GM10847 (cell line): Measurements from ENCODE around the gene OTOG.

Experiments used
- POLR2A ChIP-seq: IDR thresholded peaks from 2 replicates; pipeline ENCODE4 v1.6.1; 2011; ENCODE audit not compliant: insufficient read length; ENCODE audit errors: extremely low read depth

Gene OTOG

DNA sequence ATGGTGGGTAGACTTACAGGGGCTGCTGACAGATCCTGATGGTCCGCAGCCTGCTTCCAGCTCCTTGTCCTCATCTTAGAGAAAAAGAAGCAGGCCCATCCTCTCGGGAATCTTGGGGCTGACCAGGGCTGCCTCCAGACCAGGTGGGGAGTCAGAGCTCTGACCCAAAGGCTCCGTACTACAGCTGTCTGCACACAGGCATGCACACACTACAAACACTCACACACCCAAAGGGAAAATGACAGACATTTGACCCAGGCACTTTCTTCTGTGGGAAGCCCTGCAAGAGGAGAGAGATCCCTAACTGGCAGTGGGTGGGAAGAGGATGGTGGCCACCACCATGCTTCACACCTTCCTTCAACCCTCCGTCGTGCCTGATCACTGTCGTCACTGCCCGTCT lies 125.4 kb downstream of the OTOG start:
- TF ChIP-seq POLR2A = no peak

DNA sequence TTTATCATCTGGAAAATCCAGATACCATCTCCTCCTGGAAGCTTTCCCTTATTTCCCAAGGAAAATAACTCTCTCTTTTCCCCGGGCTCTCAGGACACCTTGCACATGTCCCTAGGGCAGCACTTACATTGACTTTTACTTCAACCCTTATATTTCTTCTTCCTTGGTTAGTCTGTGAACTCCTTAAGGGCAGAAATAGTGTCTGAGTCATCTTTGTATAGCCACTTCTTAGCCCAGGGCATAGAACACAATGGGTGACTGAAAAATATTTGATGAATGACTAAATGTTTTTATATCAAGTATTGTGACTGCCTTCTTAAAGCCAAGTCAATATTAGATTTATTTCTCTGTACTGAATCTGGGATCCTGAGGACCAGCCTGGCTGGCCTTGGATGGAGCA lies 126.9 kb downstream of the OTOG start:
- no peak for TF ChIP-seq POLR2A

DNA sequence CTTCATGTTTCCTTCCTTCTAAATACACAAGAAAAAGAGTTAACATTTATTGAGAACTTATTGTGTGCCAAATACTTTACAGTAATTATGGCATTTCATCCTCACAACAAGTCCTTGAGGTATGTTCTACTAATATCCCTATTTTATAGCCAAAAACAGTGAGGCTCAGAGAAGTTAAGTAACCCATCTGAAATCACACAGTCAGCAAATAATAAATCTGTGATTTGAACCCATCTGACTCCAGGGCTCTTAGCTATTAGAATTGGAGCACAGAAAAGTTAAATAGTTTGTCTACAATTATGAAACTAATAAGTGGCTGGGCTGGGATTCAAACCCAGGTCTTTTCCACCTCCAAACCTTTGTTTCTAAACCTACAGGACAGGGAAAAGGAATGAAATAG lies 135.8 kb downstream of the OTOG start:
- no peak for TF ChIP-seq POLR2A

DNA sequence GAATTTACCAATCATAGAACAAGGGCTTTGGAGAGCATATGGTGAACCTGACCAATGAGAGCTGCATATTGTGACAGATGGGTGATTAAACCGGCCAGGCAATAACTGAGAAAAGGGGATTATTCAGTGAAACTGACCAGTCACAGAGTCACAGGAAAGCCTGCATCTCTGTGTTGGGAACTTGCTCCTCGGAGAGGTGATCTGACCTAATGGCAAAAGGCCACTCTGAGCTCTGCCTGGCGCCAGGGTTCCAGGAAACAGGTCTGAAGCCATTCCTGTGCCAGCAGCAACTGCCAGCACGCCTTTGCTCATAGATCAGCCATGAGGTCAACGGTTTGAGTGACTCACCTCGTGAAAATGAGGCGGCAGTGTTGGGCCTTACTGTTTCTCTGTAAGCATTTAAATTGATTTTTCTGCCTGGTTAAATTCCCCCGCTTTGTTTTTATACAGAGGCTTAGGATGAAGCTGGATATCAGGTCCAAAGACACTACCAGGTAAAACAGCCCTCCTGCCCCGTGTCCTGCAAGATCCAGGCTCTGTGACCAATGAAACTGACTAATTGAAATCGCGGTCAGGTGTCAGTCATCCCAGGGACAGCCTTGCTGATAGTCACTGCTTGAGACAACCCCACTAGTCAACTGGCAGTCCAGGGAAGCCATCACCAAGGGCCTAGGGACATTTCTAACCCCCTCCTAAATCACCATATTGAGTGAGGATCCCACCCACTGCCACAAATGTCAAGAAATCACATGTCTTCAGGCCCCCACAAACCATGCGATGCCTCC lies 136.5 kb downstream of the OTOG start:
- no peak for TF ChIP-seq POLR2A

DNA sequence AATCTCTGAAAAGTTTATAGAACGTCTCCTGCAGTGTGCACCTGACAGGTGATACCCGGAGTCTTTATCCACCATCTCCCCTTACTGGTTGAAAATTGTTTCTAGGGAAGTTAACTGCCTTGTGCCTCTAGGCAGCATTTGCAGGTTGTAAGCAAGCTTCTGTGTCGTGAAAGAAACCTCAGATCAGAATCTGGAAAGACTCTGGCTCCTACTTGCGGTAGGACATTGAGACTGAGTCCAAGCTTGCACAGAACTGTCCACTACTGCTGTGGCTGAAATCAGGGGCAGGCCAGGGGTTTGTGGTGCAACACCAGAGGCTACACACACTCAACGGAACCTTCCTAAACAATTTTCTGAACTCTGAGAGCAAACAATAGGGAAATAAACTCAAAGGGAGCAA lies 137.5 kb downstream of the OTOG start:
- TF ChIP-seq POLR2A = no peak

DNA sequence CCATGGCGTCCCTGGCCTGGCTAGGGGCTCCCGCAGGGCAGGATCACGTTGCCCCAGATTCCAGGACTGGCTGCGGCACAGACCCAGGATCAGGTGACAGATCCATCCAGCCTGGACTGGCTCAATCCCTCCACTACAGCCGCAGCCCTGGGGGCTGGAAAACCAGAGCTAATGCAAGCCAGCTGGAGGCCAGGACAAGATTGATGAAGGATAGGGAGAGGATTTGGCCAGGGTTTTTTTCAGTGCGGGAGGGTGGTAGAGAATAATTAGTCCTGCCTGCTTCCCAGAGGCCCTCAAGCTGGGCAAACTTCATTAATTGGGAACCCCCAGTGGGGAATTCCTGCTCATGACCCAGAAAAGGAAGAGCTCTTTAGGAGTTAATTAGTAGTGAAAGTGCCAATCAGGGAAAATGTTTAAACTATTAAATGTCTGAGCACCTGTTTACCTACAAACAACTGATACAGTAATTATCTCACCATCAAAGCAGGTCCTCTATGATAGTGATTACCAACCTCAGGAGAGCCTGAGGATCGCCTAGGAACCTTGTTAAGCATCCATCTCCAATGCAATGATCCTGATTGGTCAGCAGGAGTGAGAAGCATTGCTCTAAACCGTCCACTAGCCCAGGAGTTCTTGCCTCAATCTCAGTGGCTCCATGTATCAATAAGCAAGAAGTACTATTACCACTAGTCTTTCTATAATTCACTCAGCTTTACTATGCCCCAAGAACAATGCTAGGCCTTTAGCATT lies 139.3 kb downstream of the OTOG start:
- no peak for TF ChIP-seq POLR2A

DNA sequence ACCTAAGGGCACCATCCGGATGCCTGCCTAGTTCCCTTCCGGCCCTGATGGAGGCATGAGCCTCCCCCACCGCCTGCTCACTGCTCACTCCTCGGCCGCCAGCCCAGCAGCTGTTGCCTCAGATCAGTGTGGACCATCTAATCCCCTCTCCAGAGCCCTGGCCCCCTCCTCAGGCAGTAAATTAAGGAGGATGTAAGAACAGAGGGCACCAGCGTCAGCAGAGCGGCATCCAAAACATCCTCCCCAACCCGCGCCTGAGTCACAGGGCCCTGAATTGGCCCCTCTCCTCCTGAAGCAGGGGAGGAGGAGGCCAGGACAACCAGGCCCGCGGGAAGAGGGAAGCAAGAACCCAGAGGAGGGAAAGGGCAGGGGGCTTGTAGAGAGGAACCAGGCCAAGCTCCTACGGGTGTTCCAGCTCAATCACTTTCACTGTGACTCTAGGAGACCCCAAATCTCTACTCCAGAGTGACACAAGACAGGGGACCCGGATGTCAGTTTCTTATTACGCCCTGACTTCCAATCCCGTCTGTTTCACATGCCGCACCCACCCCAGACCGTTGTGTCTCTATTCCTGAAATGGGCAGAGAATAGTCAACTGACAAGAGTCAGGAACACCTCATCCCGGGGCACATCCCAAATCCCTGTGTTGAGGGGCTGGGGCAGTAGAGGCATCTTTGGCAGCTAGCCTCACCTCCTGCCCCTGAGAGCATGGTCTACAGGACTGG lies 141.0 kb downstream of the OTOG start:
- TF ChIP-seq POLR2A = no peak

DNA sequence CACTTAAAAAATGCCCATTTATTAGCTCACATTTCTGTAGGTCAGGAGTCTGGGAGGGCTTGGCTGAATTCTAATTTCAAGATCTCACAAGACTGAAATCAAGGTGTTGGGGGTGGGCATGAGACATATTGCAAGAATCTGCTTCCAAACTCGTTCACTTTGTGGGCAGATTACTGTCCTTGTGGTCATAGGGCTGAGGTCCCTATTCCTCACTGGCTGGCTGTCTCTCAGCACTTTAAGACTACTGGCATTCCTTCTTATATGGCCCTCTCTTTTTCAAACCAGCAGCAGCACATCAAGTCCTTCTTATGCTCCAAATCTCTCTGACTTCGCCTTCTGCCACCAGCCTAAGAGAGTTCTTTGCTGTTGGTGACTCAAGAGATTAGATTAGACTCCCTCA lies 144.5 kb downstream of the OTOG start:
- TF ChIP-seq POLR2A = no peak

DNA sequence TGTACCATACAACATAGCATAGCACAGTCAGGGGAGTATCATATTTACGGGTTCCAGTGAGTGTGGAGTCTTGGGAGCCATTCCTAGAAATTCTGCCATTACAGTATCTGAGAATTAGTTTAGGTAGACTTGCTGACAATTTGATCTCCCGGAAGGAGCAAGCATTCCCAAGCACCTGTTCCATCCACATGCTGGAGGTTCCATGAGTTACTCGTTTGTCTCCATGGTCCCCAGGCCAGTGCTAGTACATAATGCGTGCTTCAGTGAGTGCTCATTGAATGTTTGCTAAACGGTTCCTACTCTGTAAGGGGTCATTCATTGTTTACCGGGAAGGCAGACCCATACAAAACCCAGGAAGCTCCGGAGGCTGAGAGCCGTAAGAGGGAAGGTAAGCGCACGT lies 144.9 kb downstream of the OTOG start:
- TF ChIP-seq POLR2A = no peak

DNA sequence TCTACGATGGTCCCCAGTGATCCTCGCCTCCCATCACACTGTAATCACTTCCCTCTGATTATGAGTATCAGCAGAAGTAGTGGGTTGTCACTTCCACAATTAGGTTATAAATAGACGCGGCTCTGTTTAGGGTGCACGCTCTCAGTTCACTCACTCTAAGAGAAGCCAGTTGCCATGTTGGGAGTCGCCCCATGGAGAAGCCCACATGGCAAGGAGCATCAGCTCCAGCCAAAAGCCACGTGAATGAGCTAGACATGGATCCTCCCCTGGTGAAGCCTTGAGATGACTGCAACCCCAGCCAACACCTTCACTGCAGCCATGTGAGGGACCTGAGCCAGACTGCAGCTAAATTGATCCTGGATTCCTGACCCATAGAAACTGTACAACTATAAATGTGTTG lies 145.9 kb downstream of the OTOG start:
- TF ChIP-seq POLR2A = no peak

DNA sequence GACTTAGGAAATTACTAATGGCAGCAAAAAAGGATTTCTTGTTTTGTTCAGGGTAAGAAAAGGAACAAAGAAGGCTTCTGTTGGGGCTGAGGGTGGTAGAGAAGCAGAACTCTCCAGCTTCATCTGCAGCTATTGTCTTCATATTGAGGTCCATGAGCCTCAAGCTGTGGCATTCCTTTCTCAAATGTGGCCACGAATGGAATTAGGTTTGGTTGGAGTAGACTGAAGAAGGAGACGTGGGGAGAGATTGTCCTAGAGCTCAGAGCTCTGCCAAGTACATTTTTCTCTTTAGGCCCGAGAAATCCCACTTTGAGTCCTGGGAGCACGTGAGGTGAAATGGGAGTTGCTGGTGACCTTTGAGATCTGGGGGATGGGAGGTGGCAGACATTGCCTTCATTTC lies 146.5 kb downstream of the OTOG start:
- no peak for TF ChIP-seq POLR2A

DNA sequence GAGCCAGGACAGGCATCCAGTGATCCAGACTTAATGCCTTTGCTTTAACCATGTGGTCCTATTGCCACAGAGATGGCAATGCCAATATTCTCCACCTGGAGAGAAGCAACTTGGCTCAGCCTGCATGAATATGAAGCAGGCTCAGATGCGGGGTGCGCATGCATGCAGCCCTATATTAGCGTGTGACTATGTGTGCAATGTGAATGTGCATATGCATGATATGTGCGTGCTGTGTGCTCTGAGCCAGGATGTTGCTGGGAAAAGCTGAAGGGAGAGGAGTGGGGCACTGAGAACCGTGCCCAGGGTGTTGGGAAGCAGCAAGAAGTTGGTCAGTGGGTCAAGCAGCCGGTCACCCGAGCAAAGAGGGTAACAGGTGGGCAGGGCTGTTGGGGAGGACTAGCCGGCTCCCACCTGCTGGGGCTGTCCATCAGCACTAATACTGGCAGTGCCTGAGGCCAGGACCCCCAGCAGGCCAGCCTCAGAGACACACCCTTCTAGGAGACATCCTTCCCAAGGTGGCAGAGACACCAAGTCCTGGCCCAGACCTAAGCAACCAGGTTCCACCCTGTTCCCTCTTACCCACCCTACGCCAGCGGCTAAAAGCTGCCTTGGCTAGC lies 147.5 kb downstream of the OTOG start:
- no peak for TF ChIP-seq POLR2A

DNA sequence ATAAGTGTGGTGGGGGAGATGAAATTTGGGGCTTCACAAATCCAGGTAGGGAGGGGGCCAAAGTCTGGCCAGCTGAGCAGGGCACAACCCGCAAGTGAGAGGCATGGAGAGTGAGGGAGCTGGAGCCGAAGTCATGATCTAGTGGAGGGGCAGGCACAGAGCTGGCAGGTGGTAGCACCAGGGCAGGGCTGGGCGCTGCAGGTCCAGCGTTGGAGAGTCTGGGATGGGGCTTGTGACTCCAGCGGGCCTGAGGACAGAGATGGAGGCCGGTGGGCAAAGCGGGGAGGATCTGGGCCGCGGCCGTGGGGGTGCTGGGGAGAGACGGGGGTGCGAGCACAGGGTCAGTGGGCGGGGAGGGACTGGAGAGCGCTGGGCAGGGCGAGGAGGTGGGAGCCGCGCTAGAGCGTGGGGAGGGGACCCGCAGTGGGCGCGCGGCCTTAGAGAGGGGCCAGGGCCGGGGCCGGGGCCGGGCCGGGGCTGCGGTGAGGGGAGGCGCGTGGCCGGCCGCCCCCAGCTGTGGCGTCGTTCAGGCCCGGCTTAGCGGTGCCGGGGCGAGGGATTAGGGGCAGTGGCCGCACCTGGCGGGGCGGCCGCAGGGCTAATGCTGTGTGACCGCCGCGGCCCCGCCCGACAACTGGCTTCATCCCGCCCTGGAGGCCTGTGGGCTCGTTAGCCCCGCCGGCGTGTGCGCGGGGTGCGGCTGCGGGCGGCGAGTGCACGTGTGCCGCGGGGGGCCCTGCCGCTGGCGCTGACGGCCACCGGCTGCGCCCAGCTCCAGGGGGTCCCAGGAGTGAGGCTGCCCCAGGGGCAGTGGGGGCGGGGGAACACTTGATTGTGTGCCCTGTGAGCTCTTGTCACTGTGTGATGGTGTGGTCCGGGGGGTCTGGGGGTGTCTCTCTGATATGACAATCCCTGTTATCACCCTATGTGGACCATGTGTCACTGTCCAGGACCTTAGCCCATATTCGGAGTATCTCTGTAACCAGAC lies 148.7 kb downstream of the OTOG start:
- no peak for TF ChIP-seq POLR2A

DNA sequence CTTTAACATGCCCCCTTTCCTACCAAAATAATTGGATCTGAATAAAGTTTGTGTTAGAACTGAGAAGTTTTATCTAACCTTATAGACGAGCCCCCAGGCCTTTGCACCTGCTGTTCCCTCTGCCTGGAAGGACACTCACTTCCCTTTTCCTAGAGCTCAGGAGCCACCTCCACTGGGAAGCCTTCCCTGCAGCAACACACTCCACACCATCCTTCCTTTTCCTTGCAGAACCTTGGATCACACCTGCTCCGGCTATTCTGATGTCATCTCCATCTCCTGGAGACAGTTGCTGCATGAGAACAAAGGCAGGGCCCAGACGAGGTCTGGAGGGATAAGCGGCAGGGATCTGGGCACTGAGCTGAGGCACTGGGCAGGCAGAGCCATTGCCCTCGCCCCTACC lies 149.7 kb downstream of the OTOG start:
- TF ChIP-seq POLR2A = no peak
